ENCODE data around the gene CHGA. TPM values are rescaled to one million over a fixed set of nuclear protein-coding genes. Genes with fewer than 3 reads are reported as not detected.

CHGA gene
- total RNA-seq, 6 experiments from 2014 or later, result not detected

- Mint-ChIP-seq H3K27me3 (ENCODE audit: insufficient read depth) (peaks cover 4% of the 10 kb centered on the region), H3K36me3 (ENCODE audit: low read depth) (no peaks in the 10 kb centered on the region), H3K9me3 (no peaks in the 10 kb centered on the region), H3K4me1 (ENCODE audit: low read depth) (no peaks in the 10 kb centered on the region), H3K4me3 (no peak overlapping the region), H3K27ac (no peak overlapping the region)
- no peak for DNase-seq
- TF ChIP-seq, protein P1, sequence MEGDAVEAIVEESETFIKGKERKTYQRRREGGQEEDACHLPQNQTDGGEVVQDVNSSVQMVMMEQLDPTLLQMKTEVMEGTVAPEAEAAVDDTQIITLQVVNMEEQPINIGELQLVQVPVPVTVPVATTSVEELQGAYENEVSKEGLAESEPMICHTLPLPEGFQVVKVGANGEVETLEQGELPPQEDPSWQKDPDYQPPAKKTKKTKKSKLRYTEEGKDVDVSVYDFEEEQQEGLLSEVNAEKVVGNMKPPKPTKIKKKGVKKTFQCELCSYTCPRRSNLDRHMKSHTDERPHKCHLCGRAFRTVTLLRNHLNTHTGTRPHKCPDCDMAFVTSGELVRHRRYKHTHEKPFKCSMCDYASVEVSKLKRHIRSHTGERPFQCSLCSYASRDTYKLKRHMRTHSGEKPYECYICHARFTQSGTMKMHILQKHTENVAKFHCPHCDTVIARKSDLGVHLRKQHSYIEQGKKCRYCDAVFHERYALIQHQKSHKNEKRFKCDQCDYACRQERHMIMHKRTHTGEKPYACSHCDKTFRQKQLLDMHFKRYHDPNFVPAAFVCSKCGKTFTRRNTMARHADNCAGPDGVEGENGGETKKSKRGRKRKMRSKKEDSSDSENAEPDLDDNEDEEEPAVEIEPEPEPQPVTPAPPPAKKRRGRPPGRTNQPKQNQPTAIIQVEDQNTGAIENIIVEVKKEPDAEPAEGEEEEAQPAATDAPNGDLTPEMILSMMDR (IDR thresholded peaks at IDR 0.05), result no peak
Observed at GRCh38 chr14:92945959-92946846, 23.3 kb downstream of the CHGA start.

DNA sequence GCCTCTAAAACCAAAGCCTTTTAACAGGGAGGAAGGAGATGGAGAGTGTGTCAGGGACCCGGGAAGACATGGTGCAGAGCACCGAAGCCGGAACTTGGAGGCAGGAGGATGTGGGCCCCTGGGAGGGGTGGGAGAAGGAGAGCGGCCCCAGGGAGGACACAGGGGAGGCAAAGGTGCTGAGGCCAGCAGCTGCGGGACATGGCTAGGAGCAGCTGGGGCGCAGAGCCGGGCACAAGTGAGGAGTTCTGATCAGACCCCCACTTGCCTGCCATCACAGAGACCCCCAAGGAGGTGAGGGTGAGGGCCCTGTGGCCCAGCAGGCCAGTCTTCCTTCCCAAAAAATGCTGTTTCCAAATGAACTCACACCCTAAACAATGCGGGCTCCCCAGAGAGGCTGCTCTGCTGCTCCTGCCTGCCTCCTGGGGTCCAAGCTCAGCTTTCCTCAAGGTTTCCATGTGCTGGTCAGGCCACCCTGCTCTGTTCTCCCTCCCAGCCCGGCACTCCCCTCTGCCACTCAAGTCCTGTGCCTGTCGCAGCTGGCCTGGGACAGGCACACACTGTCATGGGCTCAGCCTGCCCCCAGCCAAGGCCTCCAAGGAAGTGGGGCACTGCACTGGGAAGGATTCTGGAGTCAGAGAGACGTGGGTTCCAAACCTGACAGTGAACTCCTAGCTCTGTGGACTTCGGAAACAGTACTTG lies 24.0 kb downstream of the CHGA start:
- Mint-ChIP-seq H3K27ac (no peak overlapping the region), H3K36me3 (ENCODE audit: low read depth) (no peaks in the 10 kb centered on the region), H3K27me3 (ENCODE audit: insufficient read depth) (peaks cover 2% of the 10 kb centered on the region), H3K4me1 (ENCODE audit: low read depth) (no peaks in the 10 kb centered on the region), H3K9me3 (no peaks in the 10 kb centered on the region), H3K4me3 (no peak overlapping the region)
- DNase-seq, result no peak
- TF ChIP-seq, protein P1 (IDR thresholded peaks at IDR 0.05), result no peak

DNA sequence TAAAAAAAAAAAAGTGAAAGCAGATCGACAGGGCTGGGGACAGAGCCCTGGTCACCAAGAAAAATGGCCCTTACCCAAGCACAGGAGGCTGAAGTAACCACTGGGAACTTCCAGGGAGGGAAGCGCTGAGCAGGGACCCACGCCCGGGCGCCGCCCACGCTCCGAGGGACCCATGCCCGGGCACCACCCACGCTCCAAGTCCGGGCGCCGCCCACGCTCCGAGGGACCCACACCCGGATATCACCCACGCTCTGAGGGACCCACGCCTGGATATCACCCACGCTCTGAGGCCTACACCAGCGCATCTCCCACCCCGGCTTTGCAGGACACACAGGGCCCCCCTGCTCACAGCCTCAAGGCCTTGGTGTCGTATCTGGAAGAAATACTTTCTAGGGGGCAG lies 25.7 kb downstream of the CHGA start:
- Mint-ChIP-seq H3K4me1 (ENCODE audit: low read depth) (no peaks in the 10 kb centered on the region), H3K36me3 (ENCODE audit: low read depth) (no peaks in the 10 kb centered on the region), H3K27me3 (ENCODE audit: insufficient read depth) (peaks cover 2% of the 10 kb centered on the region), H3K27ac (no peak overlapping the region), H3K9me3 (no peaks in the 10 kb centered on the region), H3K4me3 (no peak overlapping the region)
- no peak for DNase-seq
- TF ChIP-seq, protein P1 (IDR thresholded peaks at IDR 0.05), result no peak

- DNase-seq, result no peak
Observed at GRCh38 chr14:92949496-92950192, 26.7 kb downstream of the CHGA start.

DNA sequence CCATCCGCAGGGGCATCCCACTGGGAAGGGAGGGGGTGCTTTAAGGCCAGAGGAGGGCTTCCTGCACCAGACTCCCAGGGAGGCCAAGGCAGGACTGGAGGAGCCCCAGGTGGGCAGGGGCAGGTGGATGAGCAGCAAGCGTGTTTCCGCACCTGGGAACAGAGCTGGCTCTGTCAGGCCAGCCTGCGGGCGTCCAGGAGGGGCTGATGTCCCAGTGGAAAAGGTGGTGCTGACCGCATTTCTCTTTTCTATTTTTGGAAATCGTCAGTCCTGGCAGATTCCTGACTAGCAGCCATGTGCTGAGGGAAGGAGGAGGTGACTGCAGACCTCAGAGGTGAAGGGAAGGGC lies 27.2 kb downstream of the CHGA start:
- no peak for DNase-seq
- TF ChIP-seq, protein P1 (IDR thresholded peaks at IDR 0.05), result no peak
- peaks cover 2% of the 10 kb centered on the region for H3K27me3 Mint-ChIP-seq (ENCODE audit: insufficient read depth)
- H3K36me3 Mint-ChIP-seq (ENCODE audit: low read depth), result no peaks in the 10 kb centered on the region
- no peaks in the 10 kb centered on the region for H3K4me1 Mint-ChIP-seq (ENCODE audit: low read depth)
- H3K9me3 Mint-ChIP-seq, result no peaks in the 10 kb centered on the region
- H3K4me3 Mint-ChIP-seq, result no peak overlapping the region
- no peak overlapping the region for H3K27ac Mint-ChIP-seq

More at GRCh38 chr14:92949496-92950192, 26.7 kb downstream of the CHGA start:
- TF ChIP-seq, protein P1 (IDR thresholded peaks at IDR 0.05), result no peak
- Mint-ChIP-seq H3K36me3 (ENCODE audit: low read depth) (no peaks in the 10 kb centered on the region), H3K4me1 (ENCODE audit: low read depth) (no peaks in the 10 kb centered on the region), H3K27ac (no peak overlapping the region), H3K9me3 (no peaks in the 10 kb centered on the region), H3K27me3 (ENCODE audit: insufficient read depth) (peaks cover 2% of the 10 kb centered on the region), H3K4me3 (no peak overlapping the region)
